H9 (cell line): ENCODE measurements around the gene NDUFA6. TPM values are rescaled to one million over a fixed set of nuclear protein-coding genes. Genes with fewer than 3 reads are reported as not detected.

ENCODE experiments used
- DNase-seq: peaks from one replicate; pipeline ENCODE4 v3.0.0-alpha.2; 2017
- H2AFZ ChIP-seq: one replicate; pipeline ENCODE4 v1.6.1; 2013; ENCODE audit warnings: mild to moderate bottlenecking, low read length, control low read depth, moderate library complexity
- H2AK5ac ChIP-seq: 2 replicates; pipeline ENCODE4 v1.6.1; 2013; ENCODE audit warnings: low read length, control low read depth, mixed read lengths; ENCODE audit not compliant: insufficient read length
- H2BK120ac ChIP-seq: one replicate; pipeline ENCODE4 v1.6.1; 2013; ENCODE audit warnings: low read depth, mild to moderate bottlenecking, low read length, control low read depth, inconsistent platforms; ENCODE audit not compliant: poor library complexity, severe bottlenecking
- H2BK12ac ChIP-seq: 2 replicates; pipeline ENCODE4 v1.6.1; 2013; ENCODE audit warnings: low read length, control low read depth, mixed read lengths, low read depth; ENCODE audit not compliant: insufficient read length
- H2BK15ac ChIP-seq: 2 replicates; pipeline ENCODE4 v1.6.1; 2013; ENCODE audit warnings: low read depth, low read length, control low read depth
- H2BK20ac ChIP-seq: one replicate; pipeline ENCODE4 v1.6.1; 2013; ENCODE audit warnings: low read depth, mild to moderate bottlenecking, low read length, control low read depth, inconsistent platforms; ENCODE audit not compliant: poor library complexity, severe bottlenecking
- H2BK5ac ChIP-seq: 2 replicates; pipeline ENCODE4 v1.6.1; 2013; ENCODE audit warnings: low read length, control low read depth, mixed read lengths; ENCODE audit not compliant: insufficient read length
- H3K14ac ChIP-seq: 2 replicates; pipeline ENCODE4 v1.6.1; 2013; ENCODE audit warnings: low read length, control low read depth; ENCODE audit not compliant: insufficient read depth
- H3K18ac ChIP-seq: 2 replicates; pipeline ENCODE4 v1.6.1; 2013; ENCODE audit warnings: low read depth, mild to moderate bottlenecking, mixed read lengths, low read length, control low read depth; ENCODE audit not compliant: insufficient read length
- H3K23ac ChIP-seq: 2 replicates; pipeline ENCODE4 v1.6.1; 2013; ENCODE audit warnings: low read length, control low read depth, mixed read lengths, low read depth; ENCODE audit not compliant: insufficient read length
- H3K23me2 ChIP-seq: 2 replicates; pipeline ENCODE4 v1.6.1; 2013; ENCODE audit warnings: low read depth, mild to moderate bottlenecking, mixed read lengths, low read length, control low read depth; ENCODE audit not compliant: insufficient read length, poor library complexity, severe bottlenecking
- H3K27ac ChIP-seq: 2 replicates; pipeline ENCODE4 v1.5.1; 2013; ENCODE audit warnings: low read length, control low read depth, mixed read lengths, low read depth; ENCODE audit not compliant: insufficient read length
- H3K27me3 ChIP-seq: 2 replicates; pipeline ENCODE4 v1.6.1; 2013; ENCODE audit warnings: low read length, control low read depth, inconsistent platforms; ENCODE audit not compliant: insufficient read depth
- H3K4ac ChIP-seq: 2 replicates; pipeline ENCODE4 v1.6.1; 2013; ENCODE audit warnings: low read depth, mild to moderate bottlenecking, control low read depth, inconsistent platforms, low read length, moderate library complexity
- H3K4me1 ChIP-seq: 2 replicates; pipeline ENCODE4 v1.6.1; 2013; ENCODE audit warnings: low read length, control low read depth, inconsistent platforms; ENCODE audit not compliant: insufficient read depth
- H3K4me2 ChIP-seq: 2 replicates; pipeline ENCODE4 v1.6.1; 2013; ENCODE audit warnings: low read length, control low read depth, mixed read lengths; ENCODE audit not compliant: insufficient read length, insufficient read depth
- H3K56ac ChIP-seq: 2 replicates; pipeline ENCODE4 v1.6.1; 2013; ENCODE audit warnings: low read depth, mild to moderate bottlenecking, mixed read lengths, low read length, control low read depth; ENCODE audit not compliant: insufficient read length
- H3K79me1 ChIP-seq: 2 replicates; pipeline ENCODE4 v1.6.1; 2013; ENCODE audit warnings: low read depth, mild to moderate bottlenecking, moderate library complexity, low read length, control low read depth, inconsistent platforms; ENCODE audit not compliant: insufficient read depth, poor library complexity, severe bottlenecking
- H3K79me2 ChIP-seq: 2 replicates; pipeline ENCODE4 v1.6.1; 2013; ENCODE audit warnings: low read length, control low read depth, inconsistent platforms; ENCODE audit not compliant: insufficient read depth
- H3K9ac ChIP-seq: 2 replicates; pipeline ENCODE4 v1.6.1; 2013; ENCODE audit warnings: low read length, control low read depth, mixed read lengths; ENCODE audit not compliant: insufficient read length; ENCODE audit errors: extremely low read depth
- H3K9me3 ChIP-seq: one replicate; pipeline ENCODE4 v1.6.1; 2013; ENCODE audit warnings: low read depth, low read length, inconsistent platforms; ENCODE audit not compliant: control insufficient read depth
- H3T11ph ChIP-seq: one replicate; pipeline ENCODE4 v1.6.1; 2013; ENCODE audit warnings: mild to moderate bottlenecking, low read length, control low read depth, inconsistent platforms
- H4K20me1 ChIP-seq: one replicate; pipeline ENCODE4 v1.6.1; 2013; ENCODE audit not compliant: control insufficient read depth, insufficient read length, insufficient read depth
- H4K5ac ChIP-seq: 2 replicates; pipeline ENCODE4 v1.6.1; 2013; ENCODE audit warnings: low read depth, mild to moderate bottlenecking, mixed read lengths, low read length, control low read depth; ENCODE audit not compliant: insufficient read length
- H4K8ac ChIP-seq: replicated peaks from 2 replicates; pipeline ENCODE4 v1.6.1; 2013; ENCODE audit warnings: low read length, control low read depth, mixed read lengths, low read depth; ENCODE audit not compliant: insufficient read length
- H4K91ac ChIP-seq: 2 replicates; pipeline ENCODE4 v1.6.1; 2013; ENCODE audit warnings: low read depth, mild to moderate bottlenecking, moderate library complexity, mixed read lengths, low read length, control low read depth; ENCODE audit not compliant: insufficient read length
- H3K27ac Mint-ChIP-seq, 3 experiments: 2 replicates in 2 of 3; 3 replicates in 1 of 3; pipeline ENCODE4 v1.8.0; 2020 to 2021; ENCODE audit warnings: mixed read lengths in 3 of 3, mild to moderate bottlenecking in 1 of 3, moderate library complexity in 1 of 3
- H3K27me3 Mint-ChIP-seq: 2 replicates; pipeline ENCODE4 v1.8.0; 2021; ENCODE audit warnings: low read depth, mild to moderate bottlenecking, moderate library complexity, mixed read lengths
- H3K36me3 Mint-ChIP-seq, 3 experiments: 2 replicates in 2 of 3; 3 replicates in 1 of 3; pipeline ENCODE4 v1.8.0; 2020 to 2021; ENCODE audit warnings: low read depth in 3 of 3, mixed read lengths in 3 of 3; ENCODE audit not compliant: insufficient read depth in 1 of 3
- H3K4me1 Mint-ChIP-seq, 2 experiments: 2 replicates each; pipeline ENCODE4 v1.8.0; 2020; ENCODE audit warnings: mixed read lengths in 2 of 2
- H3K4me3 Mint-ChIP-seq, 2 experiments: 2 replicates in 1 of 2; 3 replicates in 1 of 2; pipeline ENCODE4 v1.8.0; 2020 to 2021; ENCODE audit warnings: mild to moderate bottlenecking in 2 of 2, mixed read lengths in 2 of 2, moderate library complexity in 1 of 2
- H3K9me3 Mint-ChIP-seq, 2 experiments: 2 replicates in 1 of 2; 3 replicates in 1 of 2; pipeline ENCODE4 v1.8.0; 2020; ENCODE audit warnings: mild to moderate bottlenecking in 2 of 2, mixed read lengths in 2 of 2, moderate library complexity in 1 of 2
- WGBS: extraction: QIAGEN DNeasy Blood & Tissue Kit; methylation state at CpG from one replicate; pipeline ENCODE4 v1.1.7; 2013; ENCODE audit warnings: missing lambda C conversion rate, low lambda C conversion rate, mixed read lengths; ENCODE audit not compliant: insufficient read length; ENCODE audit errors: extremely low coverage; 5-methylcytosine and 5-hydroxymethylcytosine counted together
- total RNA-seq: library from RNA; stranded (reverse); gene quantifications from 2 replicates; pipeline ENCODE4 v1.2.1, GENCODE V29; 2021
- TF ChIP-seq, protein P1 (sequence below): fragments of 200-600 bp; sonication (generic); conservative IDR thresholded peaks from 3 replicates; pipeline ENCODE4 v1.8.0; 2021; ENCODE audit warnings: antibody characterized with exemption, mild to moderate bottlenecking

The NDUFA6 gene
- total RNA-seq, 1 experiment from 2014 or later, result 91.7 TPM

DNA sequence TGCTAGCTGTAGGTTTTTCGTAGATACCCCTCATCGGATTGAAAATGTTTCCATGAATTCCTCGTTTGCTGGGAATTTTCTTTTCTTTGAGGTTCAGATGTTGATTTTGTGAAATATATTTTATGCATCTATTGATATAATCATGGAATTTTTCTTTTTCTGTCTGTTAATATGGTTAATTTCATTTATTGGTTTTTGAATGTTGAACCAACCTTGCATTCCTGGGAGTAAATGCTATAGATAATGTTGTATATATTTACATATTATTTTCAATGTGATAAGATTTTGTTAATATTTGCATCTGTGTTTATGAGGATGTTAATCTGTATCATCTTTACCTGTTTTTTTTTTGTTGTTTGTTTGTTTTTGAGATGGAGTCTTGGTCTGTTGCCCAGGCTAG is 10.6 kb upstream of the NDUFA6 start:
- no peaks in the 10 kb centered on the region for H3K27me3 ChIP-seq
- no peak overlapping the region for H3K18ac ChIP-seq
- H2BK120ac ChIP-seq, result no peak overlapping the region
- no peak overlapping the region for H3K14ac ChIP-seq
- H3T11ph ChIP-seq, result no peak overlapping the region
- peaks cover 10% of the 10 kb centered on the region for H3K27me3 Mint-ChIP-seq
- H3K56ac ChIP-seq, result no peak overlapping the region
- H2AK5ac ChIP-seq, result no peak overlapping the region
- no peak overlapping the region for H3K4ac ChIP-seq
- no peaks in the 10 kb centered on the region for H3K79me2 ChIP-seq
- no peaks in the 10 kb centered on the region for H3K23me2 ChIP-seq
- no peaks in the 10 kb centered on the region; the same call in 1 of the 2 replicates for H3K4me1 ChIP-seq
- H3K23ac ChIP-seq, result no peak overlapping the region
- no peak overlapping the region for H3K27ac Mint-ChIP-seq
- H3K79me1 ChIP-seq, result no peaks in the 10 kb centered on the region
- H2AFZ ChIP-seq, result no peak overlapping the region
- H4K8ac ChIP-seq, result no peak overlapping the region
- no peaks in the 10 kb centered on the region for H3K4me1 Mint-ChIP-seq
- H3K36me3 Mint-ChIP-seq, result peaks cover 13 to 20% (median 18%) of the 10 kb centered on the region in 3 experiments
- H3K9me3 ChIP-seq, result peaks cover 10% of the 10 kb centered on the region
- H3K27ac ChIP-seq, result no peak overlapping the region
- no peak overlapping the region for H3K9ac ChIP-seq
- no peak for DNase-seq
- TF ChIP-seq, protein P1, sequence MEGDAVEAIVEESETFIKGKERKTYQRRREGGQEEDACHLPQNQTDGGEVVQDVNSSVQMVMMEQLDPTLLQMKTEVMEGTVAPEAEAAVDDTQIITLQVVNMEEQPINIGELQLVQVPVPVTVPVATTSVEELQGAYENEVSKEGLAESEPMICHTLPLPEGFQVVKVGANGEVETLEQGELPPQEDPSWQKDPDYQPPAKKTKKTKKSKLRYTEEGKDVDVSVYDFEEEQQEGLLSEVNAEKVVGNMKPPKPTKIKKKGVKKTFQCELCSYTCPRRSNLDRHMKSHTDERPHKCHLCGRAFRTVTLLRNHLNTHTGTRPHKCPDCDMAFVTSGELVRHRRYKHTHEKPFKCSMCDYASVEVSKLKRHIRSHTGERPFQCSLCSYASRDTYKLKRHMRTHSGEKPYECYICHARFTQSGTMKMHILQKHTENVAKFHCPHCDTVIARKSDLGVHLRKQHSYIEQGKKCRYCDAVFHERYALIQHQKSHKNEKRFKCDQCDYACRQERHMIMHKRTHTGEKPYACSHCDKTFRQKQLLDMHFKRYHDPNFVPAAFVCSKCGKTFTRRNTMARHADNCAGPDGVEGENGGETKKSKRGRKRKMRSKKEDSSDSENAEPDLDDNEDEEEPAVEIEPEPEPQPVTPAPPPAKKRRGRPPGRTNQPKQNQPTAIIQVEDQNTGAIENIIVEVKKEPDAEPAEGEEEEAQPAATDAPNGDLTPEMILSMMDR, result no peak
- H4K20me1 ChIP-seq, result no peaks in the 10 kb centered on the region
- H3K4me2 ChIP-seq, result no peak overlapping the region
- H2BK20ac ChIP-seq, result no peak overlapping the region
- H3K9me3 Mint-ChIP-seq, result peaks cover 37 to 41% of the 10 kb centered on the region in 2 experiments
- H2BK15ac ChIP-seq, result no peak overlapping the region
- H4K5ac ChIP-seq, result no peak overlapping the region
- no peak overlapping the region for H2BK12ac ChIP-seq
- WGBS, result no CpG with 5 or more reads among the region's 3 CpGs
- H4K91ac ChIP-seq, result no peak overlapping the region
- no peak overlapping the region for H2BK5ac ChIP-seq
- no peak overlapping the region for H3K4me3 Mint-ChIP-seq
